B cell (primary cell): ENCODE measurements around the gene PFN4. TPM values are rescaled to one million over a fixed set of nuclear protein-coding genes. Genes with fewer than 3 reads are reported as not detected.

ENCODE experiments used
- ATAC-seq: fragments of 200-7000 bp; cut with Tn5 transposase; one replicate; pipeline ENCODE4 v1.10.0; 2021; ENCODE audit warnings: low read depth, mild to moderate bottlenecking, moderate number of reproducible peaks, moderate library complexity
- CTCF ChIA-PET: fragments of 350-600 bp; sonication (Branson Sonifier 250); formaldehyde crosslinking; loops from one replicate; lab custom pipeline; 2021; ENCODE audit warnings: antibody characterized with exemption, inconsistent platforms; lab: Charles Lee
- POLR2A ChIA-PET: fragments of 350-600 bp; sonication (Branson Sonifier 250); formaldehyde crosslinking; loops from one replicate; lab custom pipeline; 2021; ENCODE audit warnings: antibody characterized with exemption; lab: Charles Lee
- DNase-seq: peaks from one replicate; pipeline ENCODE4 v3.0.0; 2013
- H2AFZ ChIP-seq: 2 replicates; pipeline ENCODE4 v1.6.1; 2012; ENCODE audit warnings: mild to moderate bottlenecking, low read depth, low read length; ENCODE audit not compliant: insufficient read depth, poor library complexity, severe bottlenecking
- H3K27ac ChIP-seq, 2 donors: 1 replicate in 1 of 2; 2 replicates in 1 of 2; pipeline ENCODE4 v1.5.1; 2012 to 2013; ENCODE audit warnings: low read length in 2 of 2, mild to moderate bottlenecking in 2 of 2, moderate library complexity in 1 of 2
- H3K27me3 ChIP-seq, 4 experiments: fragments of 200-600 bp in 1 of 4; sonication (generic) in 1 of 4; replicated peaks in 1 of 4; 1 replicate in 2 of 4; 2 replicates in 2 of 4; pipeline versions ENCODE4 v1.6.1 to v1.7.0; 2013 to 2016; ENCODE audit warnings: low read length in 3 of 4, mild to moderate bottlenecking in 2 of 4, mixed read lengths in 1 of 4, moderate library complexity in 1 of 4; ENCODE audit not compliant: insufficient read depth in 4 of 4, control insufficient read depth in 3 of 4; ENCODE audit errors: control extremely low read depth in 1 of 4
- H3K36me3 ChIP-seq, 2 experiments: replicated peaks in 1 of 2; 1 replicate in 1 of 2; 2 replicates in 1 of 2; pipeline versions ENCODE4 v1.6.1 to v1.7.1; 2013; ENCODE audit warnings: low read length in 1 of 2; ENCODE audit not compliant: insufficient read depth in 2 of 2, control insufficient read depth in 1 of 2; ENCODE audit errors: control extremely low read depth in 1 of 2, extremely low read depth in 1 of 2
- H3K4me1 ChIP-seq, 2 donors: fragments of 200-600 bp in 1 of 2; sonication (generic) in 1 of 2; 1 replicate in 1 of 2; 2 replicates in 1 of 2; pipeline versions ENCODE4 v1.5.1 to v1.6.1; 2013 to 2017; ENCODE audit warnings: low read length in 2 of 2; ENCODE audit not compliant: control insufficient read depth in 2 of 2, insufficient read depth in 2 of 2
- H3K4me2 ChIP-seq: replicated peaks from 2 replicates; pipeline ENCODE3; 2012; ENCODE audit warnings: mild to moderate bottlenecking, low read depth, low read length; ENCODE audit not compliant: poor library complexity, severe bottlenecking
- H3K4me3 ChIP-seq, 5 experiments: fragments of 200-600 bp in 1 of 5; sonication (generic) in 1 of 5; 1 replicate in 3 of 5; 2 replicates in 2 of 5; pipeline versions ENCODE4 v1.5.1 to v1.7.0; 2011 to 2016; ENCODE audit warnings: low read length in 4 of 5, mild to moderate bottlenecking in 4 of 5, low read depth in 2 of 5, control low read depth in 1 of 5, moderate library complexity in 1 of 5; ENCODE audit not compliant: insufficient read depth in 1 of 5; ENCODE audit errors: control extremely low read depth in 1 of 5, extremely low read depth in 1 of 5
- H3K79me2 ChIP-seq: fragments of 200-600 bp; sonication (generic); one replicate; pipeline ENCODE4 v1.6.0; 2016; ENCODE audit warnings: low read length; ENCODE audit not compliant: control insufficient read depth, insufficient read depth
- H3K9ac ChIP-seq: fragments of 200-600 bp; sonication (generic); 2 replicates; pipeline ENCODE4 v1.6.1; 2017; ENCODE audit warnings: mild to moderate bottlenecking, low read length, moderate library complexity
- H3K9me3 ChIP-seq, 3 donors: one replicate each; pipeline versions ENCODE4 v1.6.1 to v1.7.1; 2013; ENCODE audit warnings: low read length in 2 of 3; ENCODE audit not compliant: control insufficient read depth in 2 of 3, insufficient read depth in 1 of 3; ENCODE audit errors: control extremely low read depth in 1 of 3
- H4K20me1 ChIP-seq: 2 replicates; pipeline ENCODE4 v1.6.0; 2012; ENCODE audit warnings: mild to moderate bottlenecking, low read length; ENCODE audit not compliant: insufficient read depth, control insufficient read depth, poor library complexity, severe bottlenecking
- H3K27ac Mint-ChIP-seq: one replicate; pipeline ENCODE4 v1.8.0; 2021; ENCODE audit warnings: mixed read lengths
- H3K27me3 Mint-ChIP-seq: one replicate; pipeline ENCODE4 v1.8.0; 2021; ENCODE audit warnings: mixed read lengths
- H3K4me1 Mint-ChIP-seq: one replicate; pipeline ENCODE4 v1.8.0; 2021; ENCODE audit warnings: mixed read lengths
- H3K4me3 Mint-ChIP-seq: one replicate; pipeline ENCODE4 v1.8.0; 2021; ENCODE audit warnings: mixed read lengths
- H3K9me3 Mint-ChIP-seq: one replicate; pipeline ENCODE4 v1.8.0; 2022; ENCODE audit warnings: mixed read lengths; ENCODE audit not compliant: insufficient read depth
- CTCF ChIP-seq: fragments of 200-600 bp; IDR thresholded peaks from one replicate; pipeline ENCODE4 v1.8.0; 2022; ENCODE audit warnings: antibody characterized with exemption, mild to moderate bottlenecking
- EZH2 ChIP-seq: IDR thresholded peaks from 2 replicates; pipeline ENCODE4 v1.6.1; 2012; ENCODE audit warnings: borderline replicate concordance, low read depth, mild to moderate bottlenecking, moderate library complexity, low read length; ENCODE audit not compliant: insufficient read depth, poor library complexity, severe bottlenecking
- WGBS: methylation state at CpG from one replicate; pipeline ENCODE4 v1.1.5; 2013; ENCODE audit warnings: missing lambda C conversion rate; ENCODE audit not compliant: insufficient coverage; 5-methylcytosine and 5-hydroxymethylcytosine counted together
- intact Hi-C: fragments of 100-400 bp; cut with micrococcal nuclease; formaldehyde crosslinking; loops from one replicate; pipeline ENCODE4 v1.10.0; 2022
- polyA plus RNA-seq: library from polyadenylated mRNA; depleted of rRNA; stranded (reverse); fragments of >200 nt; gene quantifications from 2 replicates; pipeline ENCODE4 v1.2.3, GENCODE V29; 2012
- total RNA-seq, 2 donors: library from RNA; stranded (reverse); fragments of 120-200 nt in 1 of 2; gene quantifications; 1 replicate in 1 of 2; 2 replicates in 1 of 2; pipeline versions ENCODE4 v1.2.3 to v1.2.4, GENCODE V29; 2013 to 2022

The PFN4 gene
- total and polyA plus RNA-seq, 2 donors (not counting 1 experiment from before 2014, with no cell fraction given) = 0.13 to 0.39 TPM

- H3K4me2 ChIP-seq = peak overlapping the region; percentile 86
- peak; percentile 15 for DNase-seq
- ChIA-PET CTCF (interaction anchor here (1.3 to 1.9 kb wide), 4 partner anchors 38 to 298 kb away, joined by 3 to 9 read pairs (median 5); partner anchors contain the start of genes TP53I3 and WDCP), POLR2A (interaction anchor here (0.6 to 1.3 kb wide), 3 partner anchors 46 to 663 kb away, joined by 5 to 11 read pairs (median 6); partner anchors contain the start of genes ATAD2B and SF3B6)
- TF ChIP-seq CTCF (no peak), EZH2 (no peak)
- ATAC-seq = no peak
- no peaks in the 10 kb centered on the region for H3K79me2 ChIP-seq
- Mint-ChIP-seq H3K27me3 (no peaks in the 10 kb centered on the region), H3K4me3 (peak overlapping the region; percentile 87), H3K27ac (peak overlapping the region; percentile 86), H3K4me1 (peaks cover 20% of the 10 kb centered on the region), H3K9me3 (no peaks in the 10 kb centered on the region)
- H3K9ac ChIP-seq = peak overlapping the region; percentile 79
- intact Hi-C loops = loop anchor here (1.0 kb wide), 3 partner anchors 46 to 195 kb away; partner anchors contain the start of genes ATAD2B, SF3B6 and WDCP
- no peaks in the 10 kb centered on the region for H3K27me3 ChIP-seq
- no peaks in the 10 kb centered on the region for H3K36me3 ChIP-seq
- H2AFZ ChIP-seq = peak overlapping the region; percentile 82
- H3K9me3 ChIP-seq = no peaks in the 10 kb centered on the region
- H3K27ac ChIP-seq = peak overlapping the region; percentile 57 to 80
- 10% methylated on average over 10 of the region's 15 CpGs for WGBS
- peaks cover 5 to 18% of the 10 kb centered on the region in 2 donors for H3K4me1 ChIP-seq
- H4K20me1 ChIP-seq = no peaks in the 10 kb centered on the region
- H3K4me3 ChIP-seq = peak overlapping the region in 4 of 5 experiments; percentile 71 to 80 (median 74)
Measured at GRCh38 chr2:24122366-24123194, 554 bp downstream of the PFN4 start.

- no peak for TF ChIP-seq CTCF
- no peak for TF ChIP-seq EZH2
- POLR2A ChIA-PET = no interaction called here
- H3K4me3 Mint-ChIP-seq = no peak overlapping the region
Measured at GRCh38 chr2:24121469-24121868, 1.7 kb downstream of the PFN4 start.

More at GRCh38 chr2:24121469-24121868, 1.7 kb downstream of the PFN4 start:
- Histone ChIP-seq H3K9me3 (no peaks in the 10 kb centered on the region), H3K27me3 (no peaks in the 10 kb centered on the region), H3K79me2 (no peaks in the 10 kb centered on the region), H3K9ac (no peak overlapping the region), H3K4me1 (peaks cover 5 to 18% of the 10 kb centered on the region in 2 donors), H3K4me2 (no peak overlapping the region), H2AFZ (no peak overlapping the region), H3K4me3 (no peak overlapping the region), H3K27ac (no peak overlapping the region), H3K36me3 (no peaks in the 10 kb centered on the region), H4K20me1 (no peaks in the 10 kb centered on the region)
- Mint-ChIP-seq H3K27me3 (no peaks in the 10 kb centered on the region), H3K27ac (peak overlapping the region; percentile 37), H3K4me1 (peaks cover 20% of the 10 kb centered on the region), H3K9me3 (no peaks in the 10 kb centered on the region)
- CTCF ChIA-PET = interaction anchor here (1.3 to 1.9 kb wide), 4 partner anchors 37 to 74 kb away, joined by 3 to 9 read pairs (median 4); partner anchors contain the start of genes TP53I3 and WDCP
- intact Hi-C loops = no loop called here
- no peak for DNase-seq
- WGBS = 95% methylated on average over 3 of the region's 4 CpGs
- ATAC-seq = no peak
